GM23248 (cell line): ENCODE data around the gene ARFGEF3.

Experiments
- EZH2 ChIP-seq: fragments of 200-600 bp; sonication (generic); IDR thresholded peaks from 2 replicates; pipeline ENCODE4 v1.6.1; 2018; ENCODE audit warnings: antibody characterized with exemption, mild to moderate bottlenecking; ENCODE audit not compliant: insufficient read depth, poor library complexity, severe bottlenecking
- EZH2phosphoT487 ChIP-seq: fragments of 200-600 bp; sonication (generic); IDR thresholded peaks from 2 replicates; pipeline ENCODE4 v1.6.1; 2018; ENCODE audit warnings: antibody characterized with exemption, moderate library complexity, mild to moderate bottlenecking, low read depth; ENCODE audit not compliant: insufficient read depth

GRCh38 chr6:138231381-138231886 is 69.7 kb downstream of the ARFGEF3 start:
- TF ChIP-seq EZH2 (no peak), EZH2phosphoT487 (no peak)
